ENCODE measurements around the gene ACTR1B.

ACTR1B gene

DNA sequence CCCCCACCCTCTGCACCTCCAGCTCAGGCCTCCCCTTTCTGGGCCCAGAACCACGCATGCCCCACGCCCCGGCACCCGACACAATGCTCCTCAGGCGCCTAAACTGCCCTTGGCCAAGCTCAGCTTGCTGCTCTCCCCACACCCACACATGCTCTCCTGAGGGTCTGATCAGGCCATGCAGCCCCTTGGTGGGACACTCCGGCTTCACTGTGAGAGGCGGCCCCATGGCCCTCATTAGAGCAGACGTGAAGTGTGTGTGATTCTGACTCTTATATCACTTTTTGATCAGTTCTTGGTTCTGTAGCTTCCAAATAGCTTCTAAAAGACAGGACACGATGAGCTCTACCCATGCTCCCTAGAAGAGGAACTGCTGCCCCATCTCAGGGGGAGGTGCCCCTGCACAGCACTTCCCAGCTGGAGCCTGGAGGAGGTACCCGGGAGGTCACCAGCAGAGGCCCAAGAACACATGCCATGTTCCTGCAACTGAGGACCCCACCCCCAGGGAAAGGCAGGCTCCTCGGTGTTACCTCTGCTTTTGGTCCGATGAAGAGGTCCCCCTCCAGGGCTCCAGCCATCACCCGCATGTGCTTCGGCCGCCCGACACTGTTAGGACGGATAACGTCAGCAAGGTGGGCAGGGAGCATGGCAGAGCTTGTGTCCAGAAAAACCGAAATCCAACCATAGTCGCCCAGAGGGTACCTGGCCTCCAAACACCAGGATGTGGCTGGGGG lies 3.6 kb downstream of the ACTR1B start:
- H3K4me2 ChIP-seq (ENCODE audit: low read length): no peak overlapping the region
- H2AFZ ChIP-seq (ENCODE audit: low read depth, low read length): no peak overlapping the region
- peaks cover 14% of the 10 kb centered on the region for H3K4me1 ChIP-seq (ENCODE audit: low read length)
- TF ChIP-seq, protein P1, sequence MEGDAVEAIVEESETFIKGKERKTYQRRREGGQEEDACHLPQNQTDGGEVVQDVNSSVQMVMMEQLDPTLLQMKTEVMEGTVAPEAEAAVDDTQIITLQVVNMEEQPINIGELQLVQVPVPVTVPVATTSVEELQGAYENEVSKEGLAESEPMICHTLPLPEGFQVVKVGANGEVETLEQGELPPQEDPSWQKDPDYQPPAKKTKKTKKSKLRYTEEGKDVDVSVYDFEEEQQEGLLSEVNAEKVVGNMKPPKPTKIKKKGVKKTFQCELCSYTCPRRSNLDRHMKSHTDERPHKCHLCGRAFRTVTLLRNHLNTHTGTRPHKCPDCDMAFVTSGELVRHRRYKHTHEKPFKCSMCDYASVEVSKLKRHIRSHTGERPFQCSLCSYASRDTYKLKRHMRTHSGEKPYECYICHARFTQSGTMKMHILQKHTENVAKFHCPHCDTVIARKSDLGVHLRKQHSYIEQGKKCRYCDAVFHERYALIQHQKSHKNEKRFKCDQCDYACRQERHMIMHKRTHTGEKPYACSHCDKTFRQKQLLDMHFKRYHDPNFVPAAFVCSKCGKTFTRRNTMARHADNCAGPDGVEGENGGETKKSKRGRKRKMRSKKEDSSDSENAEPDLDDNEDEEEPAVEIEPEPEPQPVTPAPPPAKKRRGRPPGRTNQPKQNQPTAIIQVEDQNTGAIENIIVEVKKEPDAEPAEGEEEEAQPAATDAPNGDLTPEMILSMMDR (IDR thresholded peaks at IDR 0.05; ENCODE audit: low read depth, low read length): no peak
- TF ChIP-seq EZH2phosphoT487 (IDR thresholded peaks at IDR 0.05; ENCODE audit: low read depth): no peak
- H3K27me3 ChIP-seq (ENCODE audit: low read depth, low read length): no peaks in the 10 kb centered on the region
- no peak overlapping the region for H3K27ac ChIP-seq (ENCODE audit: low read length)
- peaks cover 15% of the 10 kb centered on the region for H3K36me3 ChIP-seq (replicated peaks; ENCODE audit: low read depth, low read length)
- H3K79me2 ChIP-seq (ENCODE audit: low read length): peaks cover 34% of the 10 kb centered on the region
- H3K4me3 ChIP-seq (ENCODE audit: low read length): no peak overlapping the region
- no peak overlapping the region for H3K9ac ChIP-seq (ENCODE audit: low read length)
- no peaks in the 10 kb centered on the region for H3K9me3 ChIP-seq (ENCODE audit: insufficient read depth, low read length)
- H4K20me1 ChIP-seq (ENCODE audit: insufficient read depth, low read length): peaks cover 8% of the 10 kb centered on the region

DNA sequence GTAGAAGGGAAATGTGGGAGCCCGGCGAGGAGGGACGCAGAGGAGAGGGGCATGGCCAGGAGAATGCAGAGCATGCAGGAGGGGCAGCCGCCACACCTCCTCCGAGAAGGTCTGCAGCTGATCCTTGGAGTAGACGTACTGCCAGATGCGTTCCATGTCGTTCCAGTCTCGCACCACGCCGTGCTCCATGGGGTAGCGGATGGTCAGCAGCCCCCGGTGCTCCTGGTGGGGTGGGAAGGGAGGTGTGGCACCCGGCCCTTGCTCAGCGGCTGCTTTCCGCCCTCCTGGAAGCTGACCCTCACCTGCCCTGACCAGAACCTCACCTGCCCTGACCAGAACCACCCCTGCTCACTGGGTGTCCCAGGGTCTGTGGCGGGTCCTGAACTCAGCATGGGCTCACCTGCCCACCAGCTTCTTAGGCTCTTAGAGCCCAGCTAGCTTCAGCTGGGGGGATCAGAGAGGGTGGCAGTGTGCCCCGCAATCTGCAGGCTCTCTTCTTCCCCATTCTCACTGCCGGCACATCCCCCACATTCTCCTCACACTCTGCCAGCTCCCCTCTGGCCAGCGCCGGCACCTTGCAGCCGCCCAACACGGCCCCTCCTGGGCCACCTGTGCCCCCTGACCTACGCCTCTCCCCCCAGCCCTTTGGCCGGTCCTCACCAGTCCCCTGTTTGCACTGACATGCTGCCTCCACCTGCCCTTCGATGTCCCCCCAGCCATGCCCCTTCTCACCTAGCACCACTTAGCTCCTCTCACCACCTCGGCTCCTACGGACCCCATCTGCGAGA lies 4.4 kb downstream of the ACTR1B start:
- no peak overlapping the region for H3K9ac ChIP-seq (ENCODE audit: low read length)
- no peak overlapping the region for H3K27ac ChIP-seq (ENCODE audit: low read length)
- peaks cover 8% of the 10 kb centered on the region for H4K20me1 ChIP-seq (ENCODE audit: insufficient read depth, low read length)
- peaks cover 9% of the 10 kb centered on the region for H3K4me1 ChIP-seq (ENCODE audit: low read length)
- no peak for TF ChIP-seq EZH2phosphoT487 (IDR thresholded peaks at IDR 0.05; ENCODE audit: low read depth)
- no peak overlapping the region for H2AFZ ChIP-seq (ENCODE audit: low read depth, low read length)
- H3K9me3 ChIP-seq (ENCODE audit: insufficient read depth, low read length): no peaks in the 10 kb centered on the region
- no peaks in the 10 kb centered on the region for H3K27me3 ChIP-seq (ENCODE audit: low read depth, low read length)
- H3K4me2 ChIP-seq (ENCODE audit: low read length): no peak overlapping the region
- peaks cover 15% of the 10 kb centered on the region for H3K36me3 ChIP-seq (replicated peaks; ENCODE audit: low read depth, low read length)
- peaks cover 34% of the 10 kb centered on the region for H3K79me2 ChIP-seq (ENCODE audit: low read length)
- H3K4me3 ChIP-seq (ENCODE audit: low read length): no peak overlapping the region

DNA sequence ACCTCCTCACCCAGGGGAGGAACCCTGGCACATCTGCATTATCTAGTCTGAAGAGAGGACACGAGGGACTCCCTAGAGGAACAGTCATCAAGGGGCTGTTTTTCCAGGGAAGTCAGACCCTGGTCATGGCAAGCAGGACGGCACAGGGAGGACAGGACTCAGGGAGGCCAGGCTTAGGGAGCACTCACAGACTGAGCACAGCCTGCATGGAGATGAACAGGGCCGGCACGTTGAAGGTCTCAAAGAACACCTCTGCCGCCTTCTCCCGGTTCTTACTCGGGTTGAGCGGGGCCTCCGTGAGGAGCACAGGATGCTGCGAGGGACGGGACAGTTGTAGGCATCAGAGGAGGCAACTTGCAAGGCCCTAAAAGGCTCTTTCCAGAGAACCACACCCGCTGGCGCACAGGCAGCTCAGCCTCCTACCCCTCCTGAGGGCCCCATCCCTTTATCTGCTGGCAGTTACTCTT lies 5.1 kb downstream of the ACTR1B start:
- no peak overlapping the region for H3K4me2 ChIP-seq (ENCODE audit: low read length)
- H4K20me1 ChIP-seq (ENCODE audit: insufficient read depth, low read length): peaks cover 8% of the 10 kb centered on the region
- H2AFZ ChIP-seq (ENCODE audit: low read depth, low read length): no peak overlapping the region
- TF ChIP-seq EZH2phosphoT487 (IDR thresholded peaks at IDR 0.05; ENCODE audit: low read depth): no peak
- TF ChIP-seq, protein P1 (IDR thresholded peaks at IDR 0.05; ENCODE audit: low read depth, low read length): no peak
- H3K4me3 ChIP-seq (ENCODE audit: low read length): no peak overlapping the region
- H3K9me3 ChIP-seq (ENCODE audit: insufficient read depth, low read length): no peaks in the 10 kb centered on the region
- H3K9ac ChIP-seq (ENCODE audit: low read length): no peak overlapping the region
- peaks cover 9% of the 10 kb centered on the region for H3K4me1 ChIP-seq (ENCODE audit: low read length)
- no peak overlapping the region for H3K27ac ChIP-seq (ENCODE audit: low read length)
- H3K36me3 ChIP-seq (replicated peaks; ENCODE audit: low read depth, low read length): peaks cover 23% of the 10 kb centered on the region
- no peaks in the 10 kb centered on the region for H3K27me3 ChIP-seq (ENCODE audit: low read depth, low read length)
- peaks cover 34% of the 10 kb centered on the region for H3K79me2 ChIP-seq (ENCODE audit: low read length)

DNA sequence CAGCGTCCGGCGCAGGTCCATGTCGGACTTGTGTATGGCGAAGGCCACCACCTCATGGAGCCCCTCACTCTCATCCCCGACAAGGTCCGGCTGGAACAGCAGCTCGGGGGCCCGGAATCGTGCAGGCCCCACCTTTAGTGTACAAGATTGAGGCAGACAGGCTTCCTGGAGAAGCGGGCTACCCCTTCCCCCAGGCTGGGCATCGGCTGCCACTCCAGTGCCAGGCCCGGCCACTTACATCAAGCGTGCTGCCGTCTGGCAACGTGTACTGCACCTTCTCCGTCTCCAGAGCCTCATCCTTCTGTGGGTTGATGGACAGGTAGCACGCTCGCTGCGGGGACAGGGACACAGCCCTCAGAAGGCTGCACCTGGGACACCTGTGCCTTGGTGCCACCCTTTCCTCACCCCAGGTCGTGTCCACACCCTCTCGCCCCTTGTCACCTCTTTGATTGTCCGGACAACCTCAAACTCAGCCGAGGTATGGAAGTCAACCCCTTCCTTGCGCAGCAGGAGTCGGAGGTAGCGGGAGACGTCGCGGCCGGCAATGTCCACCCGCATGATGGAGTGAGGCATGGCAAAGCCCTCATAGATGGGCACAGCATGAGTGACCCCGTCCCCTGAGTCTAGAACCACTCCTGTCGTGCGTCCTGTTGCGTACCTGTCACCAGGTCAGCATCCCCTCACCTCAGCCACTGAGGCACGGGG lies 5.7 kb downstream of the ACTR1B start:
- H2AFZ ChIP-seq (ENCODE audit: low read depth, low read length): no peak overlapping the region
- no peak overlapping the region for H3K9ac ChIP-seq (ENCODE audit: low read length)
- H3K4me1 ChIP-seq (ENCODE audit: low read length): peaks cover 9% of the 10 kb centered on the region
- peaks cover 26% of the 10 kb centered on the region for H3K36me3 ChIP-seq (replicated peaks; ENCODE audit: low read depth, low read length)
- H3K27ac ChIP-seq (ENCODE audit: low read length): no peak overlapping the region
- peaks cover 8% of the 10 kb centered on the region for H4K20me1 ChIP-seq (ENCODE audit: insufficient read depth, low read length)
- H3K4me2 ChIP-seq (ENCODE audit: low read length): no peak overlapping the region
- H3K9me3 ChIP-seq (ENCODE audit: insufficient read depth, low read length): no peaks in the 10 kb centered on the region
- no peak for TF ChIP-seq EZH2phosphoT487 (IDR thresholded peaks at IDR 0.05; ENCODE audit: low read depth)
- TF ChIP-seq, protein P1 (IDR thresholded peaks at IDR 0.05; ENCODE audit: low read depth, low read length): no peak
- no peak overlapping the region for H3K4me3 ChIP-seq (ENCODE audit: low read length)
- H3K27me3 ChIP-seq (ENCODE audit: low read depth, low read length): no peaks in the 10 kb centered on the region
- peaks cover 30% of the 10 kb centered on the region for H3K79me2 ChIP-seq (ENCODE audit: low read length)
